C4-2B (cell line): ENCODE data around the gene CSMD2.

Experiments used
- H3K27ac ChIP-seq: fragments of 450-650 bp; 2 replicates; pipeline ENCODE4 v1.5.1; 2017
- ZFX ChIP-seq: fragments of 450-650 bp; IDR thresholded peaks from 2 replicates; pipeline ENCODE4 v1.6.1; 2017
- TF ChIP-seq, protein P1 (sequence below): fragments of 450-650 bp; conservative IDR thresholded peaks from 2 replicates; pipeline ENCODE4 v1.5.1; 2017; ENCODE audit warnings: mild to moderate bottlenecking

Gene CSMD2

DNA sequence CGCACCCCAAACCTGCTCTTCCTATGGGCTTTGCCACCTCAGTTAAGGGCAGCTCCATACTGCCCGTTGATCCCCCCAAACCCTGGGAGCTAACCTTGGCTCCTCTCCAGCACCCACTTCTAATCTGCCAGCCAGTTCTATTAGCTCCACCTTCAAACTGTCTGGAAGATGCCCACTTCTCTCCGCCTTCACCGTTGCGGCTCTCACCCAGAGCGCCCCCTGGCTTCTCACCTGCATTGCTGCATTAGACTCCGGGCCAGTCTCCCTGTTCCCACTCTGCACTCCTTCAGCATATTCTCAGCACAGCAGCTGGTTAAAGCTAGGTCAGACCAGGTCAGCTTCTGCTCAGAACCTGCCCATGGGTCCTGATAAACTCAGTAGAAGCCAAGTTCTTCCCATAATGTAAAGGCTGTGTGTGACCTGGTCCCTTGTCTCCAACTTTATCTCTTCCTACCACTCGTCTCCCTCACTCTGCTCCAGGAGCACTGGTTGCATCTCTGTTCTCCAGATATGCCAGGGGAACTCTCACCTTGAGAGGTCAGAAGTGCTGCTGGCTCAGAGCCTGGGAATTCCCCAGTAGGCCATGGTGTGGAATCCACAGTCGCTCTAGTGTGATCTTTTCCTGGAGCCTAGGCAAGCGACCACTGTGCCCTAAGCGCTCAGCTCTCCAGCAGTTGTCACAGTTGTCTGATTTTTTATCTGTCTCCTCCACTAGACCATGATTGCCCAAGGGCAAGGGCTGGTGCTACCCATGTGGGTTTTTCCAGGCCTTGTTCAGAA lies 150.9 kb downstream of the CSMD2 start:
- no peak overlapping the region for H3K27ac ChIP-seq
- TF ChIP-seq, protein P1, sequence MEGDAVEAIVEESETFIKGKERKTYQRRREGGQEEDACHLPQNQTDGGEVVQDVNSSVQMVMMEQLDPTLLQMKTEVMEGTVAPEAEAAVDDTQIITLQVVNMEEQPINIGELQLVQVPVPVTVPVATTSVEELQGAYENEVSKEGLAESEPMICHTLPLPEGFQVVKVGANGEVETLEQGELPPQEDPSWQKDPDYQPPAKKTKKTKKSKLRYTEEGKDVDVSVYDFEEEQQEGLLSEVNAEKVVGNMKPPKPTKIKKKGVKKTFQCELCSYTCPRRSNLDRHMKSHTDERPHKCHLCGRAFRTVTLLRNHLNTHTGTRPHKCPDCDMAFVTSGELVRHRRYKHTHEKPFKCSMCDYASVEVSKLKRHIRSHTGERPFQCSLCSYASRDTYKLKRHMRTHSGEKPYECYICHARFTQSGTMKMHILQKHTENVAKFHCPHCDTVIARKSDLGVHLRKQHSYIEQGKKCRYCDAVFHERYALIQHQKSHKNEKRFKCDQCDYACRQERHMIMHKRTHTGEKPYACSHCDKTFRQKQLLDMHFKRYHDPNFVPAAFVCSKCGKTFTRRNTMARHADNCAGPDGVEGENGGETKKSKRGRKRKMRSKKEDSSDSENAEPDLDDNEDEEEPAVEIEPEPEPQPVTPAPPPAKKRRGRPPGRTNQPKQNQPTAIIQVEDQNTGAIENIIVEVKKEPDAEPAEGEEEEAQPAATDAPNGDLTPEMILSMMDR: peak; percentile 78
- no peak for TF ChIP-seq ZFX

DNA sequence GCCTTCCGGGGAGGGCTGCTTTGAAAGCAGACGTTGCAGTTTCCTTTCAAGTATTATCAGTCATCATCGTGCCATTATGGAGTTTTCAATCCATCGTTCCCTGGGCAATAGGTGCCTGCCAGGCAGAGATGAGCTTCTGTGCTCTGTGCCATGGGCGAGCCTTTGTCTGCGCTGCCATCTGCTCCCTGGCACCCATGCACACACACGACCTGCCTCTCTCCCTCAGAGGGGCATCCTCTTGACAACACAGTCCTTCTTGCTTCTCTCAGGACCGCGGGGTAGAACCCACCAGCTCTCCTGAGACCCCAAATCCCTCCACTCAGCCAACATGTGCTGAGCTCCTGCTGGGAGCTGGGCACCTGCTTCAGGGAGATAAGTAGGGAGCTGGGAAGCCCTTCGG lies 151.9 kb downstream of the CSMD2 start:
- TF ChIP-seq ZFX: no peak
- TF ChIP-seq, protein P1: no peak
- H3K27ac ChIP-seq: no peak overlapping the region

GRCh38 chr1:34009340-34009985 lies 155.6 kb downstream of the CSMD2 start:
- H3K27ac ChIP-seq: no peak overlapping the region
- TF ChIP-seq, protein P1: no peak
- no peak for TF ChIP-seq ZFX

- no peak overlapping the region for H3K27ac ChIP-seq
- no peak for TF ChIP-seq ZFX
- TF ChIP-seq, protein P1: no peak
These were observed 157.3 kb downstream of the CSMD2 start for GRCh38 chr1:34007760-34008159.

DNA sequence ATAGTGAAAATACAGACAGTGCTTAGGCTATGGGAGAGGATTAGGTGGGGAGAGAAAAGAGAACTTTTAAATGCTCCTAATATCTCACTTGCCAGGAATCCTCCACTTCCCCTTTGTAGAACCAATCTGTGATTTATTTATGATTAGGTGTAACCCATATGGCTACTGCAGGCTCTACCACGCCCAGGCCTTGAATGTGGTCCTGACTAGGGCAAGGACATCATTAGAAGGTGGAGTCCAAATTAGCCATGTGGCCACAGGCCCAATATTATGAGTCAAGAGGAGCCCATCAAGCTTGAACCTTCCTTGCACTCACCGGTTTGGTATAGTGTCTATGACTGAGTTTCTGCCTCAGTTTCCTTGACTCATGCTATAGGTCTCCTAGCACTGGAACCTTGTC lies 159.7 kb downstream of the CSMD2 start:
- H3K27ac ChIP-seq: no peak overlapping the region
- no peak for TF ChIP-seq ZFX
- TF ChIP-seq, protein P1: no peak

DNA sequence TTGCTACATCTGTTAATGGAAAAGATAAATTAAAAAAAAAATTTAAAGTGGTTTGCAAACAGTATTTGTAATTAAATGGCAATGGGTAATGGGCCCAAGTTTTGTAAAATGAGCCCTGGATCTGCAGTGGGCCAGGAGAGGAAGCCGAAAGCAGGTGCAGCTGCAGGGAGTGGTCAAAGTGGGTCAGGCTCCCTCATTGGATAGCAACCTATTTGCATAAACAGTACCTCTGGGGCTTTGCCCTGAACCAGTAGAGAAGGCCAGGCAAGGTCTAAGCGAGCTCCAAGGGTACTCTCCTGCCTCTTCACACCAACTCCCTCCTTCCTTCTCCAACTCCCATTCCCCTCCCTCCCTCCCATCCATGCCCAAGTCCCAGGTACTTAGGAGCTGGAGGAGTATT lies 162.2 kb downstream of the CSMD2 start:
- no peak overlapping the region for H3K27ac ChIP-seq
- TF ChIP-seq ZFX: no peak
- TF ChIP-seq, protein P1: no peak
